ENCODE results near the gene SV2A. TPM values are rescaled to one million over a fixed set of nuclear protein-coding genes. Genes with fewer than 3 reads are reported as not detected.
"Not testable (repeated sequence)": the region's sequence is repeated elsewhere in the genome, so short reads cannot be mapped to it uniquely, and the experiment has no call there.

The SV2A gene
- total RNA-seq, 2 donors from 2014 or later = 7.5 TPM

DNA sequence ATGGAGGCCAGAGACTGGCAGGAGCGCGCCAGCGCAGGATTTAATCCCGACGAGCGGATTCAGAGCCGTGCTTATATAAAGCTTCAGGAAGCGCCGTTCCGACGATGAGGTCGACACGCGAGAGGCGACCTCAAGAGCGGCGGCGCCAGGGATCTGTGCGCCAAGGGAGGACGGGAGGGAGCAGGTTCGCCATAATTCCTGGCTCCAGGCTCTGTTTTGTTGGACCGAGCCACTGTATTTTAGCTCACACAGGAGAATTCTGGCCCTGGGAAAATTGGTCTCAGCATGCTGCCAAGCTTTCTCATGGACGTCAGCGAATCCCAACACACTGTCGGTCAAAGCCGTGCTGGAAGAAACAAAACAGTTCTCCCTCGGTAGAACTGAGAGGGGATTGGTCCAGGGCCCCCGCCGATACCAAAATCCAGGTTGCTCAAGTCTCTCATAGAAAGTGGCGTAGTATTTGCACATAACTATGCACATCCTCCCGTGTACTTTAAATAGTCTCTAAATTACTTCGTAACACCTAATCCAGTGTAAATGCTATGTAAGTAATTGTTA lies 56.1 kb downstream of the SV2A start:
- DNase-seq (ENCODE audit: low spot score); intact Hi-C loops (cut with DNase I): not testable (repeated sequence)

DNA sequence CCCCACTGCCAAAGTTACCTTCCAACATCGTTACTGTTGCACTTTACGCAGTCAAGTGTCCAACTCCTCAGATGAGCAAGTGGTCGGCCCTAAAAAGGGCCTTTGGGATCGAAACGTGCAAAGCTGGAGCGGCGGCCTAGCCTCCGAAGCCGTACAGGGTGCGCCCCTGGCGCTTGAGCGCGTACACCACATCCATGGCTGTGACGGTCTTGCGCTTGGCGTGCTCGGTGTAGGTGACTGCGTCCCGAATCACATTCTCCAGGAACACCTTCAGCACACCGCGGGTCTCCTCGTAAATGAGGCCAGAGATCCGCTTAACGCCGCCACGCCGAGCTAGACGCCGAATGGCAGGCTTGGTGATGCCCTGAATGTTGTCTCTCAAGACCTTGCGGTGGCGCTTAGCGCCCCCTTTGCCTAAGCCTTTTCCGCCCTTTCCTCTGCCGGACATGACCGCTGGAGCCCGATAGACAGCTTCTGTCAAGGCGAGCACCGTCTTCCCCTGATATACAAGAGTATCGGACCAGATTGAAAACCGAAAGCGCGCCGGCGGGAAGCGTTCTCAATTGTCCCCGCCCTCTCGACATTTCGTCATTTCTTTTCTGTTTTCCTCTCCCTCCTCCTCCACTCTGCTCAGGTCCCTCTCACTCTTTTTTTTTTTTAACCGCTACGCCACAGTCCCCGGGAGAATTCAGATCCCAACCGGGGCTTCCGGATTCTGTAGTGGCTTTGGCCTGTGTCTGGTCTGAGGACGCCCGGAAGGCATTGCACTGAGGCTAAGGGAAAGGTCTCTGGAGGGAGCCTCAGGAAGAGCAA lies 56.8 kb downstream of the SV2A start:
- intact Hi-C loops (cut with DNase I); DNase-seq (ENCODE audit: low spot score): not testable (repeated sequence)

DNA sequence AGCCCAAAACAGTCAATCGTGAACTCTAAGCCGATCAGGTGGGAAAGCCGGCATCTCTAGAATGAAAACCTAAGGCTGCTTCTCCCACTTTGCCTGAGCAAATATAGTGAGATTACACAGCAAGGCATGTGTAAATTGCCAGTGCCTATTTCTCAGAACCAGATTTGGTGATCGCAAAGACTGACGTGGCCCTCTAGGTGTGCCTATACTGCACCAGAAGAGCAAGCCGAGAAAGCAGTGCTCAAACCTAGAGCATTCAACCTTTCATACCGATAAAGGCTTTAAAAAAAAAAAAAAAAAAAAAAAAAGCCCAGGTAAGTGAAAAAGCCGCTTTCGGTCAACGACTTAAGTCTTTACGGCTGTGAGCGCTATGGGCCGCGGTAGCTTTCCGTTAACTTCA lies 57.4 kb downstream of the SV2A start:
- DNase-seq (ENCODE audit: low spot score); intact Hi-C loops (cut with DNase I): not testable (repeated sequence)

Other genes starting within 250 kb of the SV2A start
- 10 to 100 TPM in 1 of 2 donors, 1 to 10 TPM in 1; 5.6 to 11.2 TPM for gene FCGR1A, start 135.2 kb downstream of the SV2A start, total RNA-seq
- 10 to 100 TPM; 10.7 to 11.4 TPM for gene BOLA1, start 18.3 kb downstream of the SV2A start, total RNA-seq
- 10 to 100 TPM; 37.2 to 38.0 TPM for gene SF3B4, start 10.0 kb upstream of the SV2A start, total RNA-seq
- 10 to 100 TPM; 18.4 to 23.7 TPM for gene MTMR11, start 19.0 kb upstream of the SV2A start, total RNA-seq
- gene OTUD7B, start 92.9 kb upstream of the SV2A start, total RNA-seq = 10 to 100 TPM; 20.9 to 38.3 TPM
- gene VPS45, start 149.9 kb upstream of the SV2A start, total RNA-seq = 10 to 100 TPM; 42.1 to 44.1 TPM
- 100 to 1,000 TPM in 1 of 2 donors, 10 to 100 TPM in 1; 55.6 to 103 TPM for gene PLEKHO1, start 232.1 kb upstream of the SV2A start, total RNA-seq

All from posterior vena cava (tissue), 2 donors.